SK-N-SH treated with all-trans-retinoic acid at 6 μM for 48 hours (cell line): ENCODE data around the gene SEMA3E.

Source experiments
- ATAC-seq: fragments of 200-7000 bp; cut with Tn5 transposase; 3 replicates; pipeline ENCODE4 v1.9.1; 2020; ENCODE audit warnings: mild to moderate bottlenecking, moderate library complexity
- ARNTL ChIP-seq: fragments of 450-650 bp; formaldehyde crosslinking; IDR thresholded peaks from 2 replicates; pipeline ENCODE4 v1.5.0; 2020; ENCODE audit warnings: low read depth, mild to moderate bottlenecking, moderate library complexity, borderline replicate concordance
- CSDC2 ChIP-seq: fragments of 250-450 bp; sonication (Bioruptor Pico); IDR thresholded peaks from 2 replicates; pipeline ENCODE4 v1.5.0; 2020; ENCODE audit warnings: mild to moderate bottlenecking, moderate library complexity
- OSR1 ChIP-seq: fragments of 250-450 bp; sonication (Bioruptor Pico); IDR thresholded peaks from 2 replicates; pipeline ENCODE4 v1.8.0; 2022; ENCODE audit warnings: moderate library complexity, mild to moderate bottlenecking, inconsistent platforms
- PPARA ChIP-seq: fragments of 250-450 bp; sonication (Bioruptor Pico); IDR thresholded peaks from 2 replicates; pipeline ENCODE4 v1.5.0; 2020; ENCODE audit warnings: mild to moderate bottlenecking, borderline replicate concordance
- RARB ChIP-seq: fragments of 250-450 bp; sonication (Bioruptor Pico); IDR thresholded peaks from 2 replicates; pipeline ENCODE4 v1.8.0; 2021; ENCODE audit warnings: mild to moderate bottlenecking, moderate library complexity
- SNAI2 ChIP-seq: fragments of 250-450 bp; sonication (Bioruptor Pico); IDR thresholded peaks from 2 replicates; pipeline ENCODE4 v1.5.0; 2020; ENCODE audit warnings: mild to moderate bottlenecking, moderate library complexity
- TCF4 ChIP-seq: fragments of 250-450 bp; sonication (Bioruptor Pico); IDR thresholded peaks from 2 replicates; pipeline ENCODE4 v1.8.0; 2021; ENCODE audit warnings: mild to moderate bottlenecking, moderate library complexity, borderline replicate concordance
- TOX ChIP-seq: fragments of 250-450 bp; sonication (Bioruptor Pico); IDR thresholded peaks from 2 replicates; pipeline ENCODE4 v1.8.0; 2021; ENCODE audit warnings: mild to moderate bottlenecking, moderate library complexity, borderline replicate concordance
- ZFP3 ChIP-seq: fragments of 250-450 bp; sonication (Bioruptor Pico); IDR thresholded peaks from 2 replicates; pipeline ENCODE4 v1.5.0; 2020; ENCODE audit warnings: mild to moderate bottlenecking, moderate library complexity
- ZNF565 ChIP-seq: fragments of 450-650 bp; formaldehyde crosslinking; conservative IDR thresholded peaks from 2 replicates; pipeline ENCODE4 v1.5.0; 2020; ENCODE audit warnings: low read depth, mild to moderate bottlenecking, moderate library complexity
- ZNF70 ChIP-seq: fragments of 450-650 bp; formaldehyde crosslinking; IDR thresholded peaks from 2 replicates; pipeline ENCODE4 v1.5.0; 2020; ENCODE audit warnings: mild to moderate bottlenecking, moderate library complexity
- TF ChIP-seq, protein P1 (sequence below): fragments of 250-450 bp; sonication (Bioruptor Pico); IDR thresholded peaks from 2 replicates; pipeline ENCODE4 v1.5.0; 2020; ENCODE audit warnings: mild to moderate bottlenecking, moderate library complexity
- TF ChIP-seq, protein P2 (sequence below): fragments of 250-450 bp; sonication (Bioruptor Pico); IDR thresholded peaks from 2 replicates; pipeline ENCODE4 v1.5.1; 2021; ENCODE audit warnings: mild to moderate bottlenecking, moderate library complexity
- TF ChIP-seq, protein P3 (sequence below): fragments of 250-450 bp; sonication (Bioruptor Pico); IDR thresholded peaks from 2 replicates; pipeline ENCODE4 v1.8.0; 2020; ENCODE audit warnings: mild to moderate bottlenecking, moderate library complexity, borderline replicate concordance
- TF ChIP-seq, protein P4 (sequence below): fragments of 250-450 bp; sonication (Bioruptor Pico); IDR thresholded peaks from 2 replicates; pipeline ENCODE4 v1.8.0; 2021; ENCODE audit warnings: low read depth, mild to moderate bottlenecking, moderate library complexity, borderline replicate concordance
- TF ChIP-seq, protein P5 (sequence below): fragments of 250-450 bp; sonication (Bioruptor Pico); IDR thresholded peaks from 2 replicates; pipeline ENCODE4 v1.5.1; 2020; ENCODE audit warnings: low read depth, mild to moderate bottlenecking, moderate library complexity

Gene SEMA3E

DNA sequence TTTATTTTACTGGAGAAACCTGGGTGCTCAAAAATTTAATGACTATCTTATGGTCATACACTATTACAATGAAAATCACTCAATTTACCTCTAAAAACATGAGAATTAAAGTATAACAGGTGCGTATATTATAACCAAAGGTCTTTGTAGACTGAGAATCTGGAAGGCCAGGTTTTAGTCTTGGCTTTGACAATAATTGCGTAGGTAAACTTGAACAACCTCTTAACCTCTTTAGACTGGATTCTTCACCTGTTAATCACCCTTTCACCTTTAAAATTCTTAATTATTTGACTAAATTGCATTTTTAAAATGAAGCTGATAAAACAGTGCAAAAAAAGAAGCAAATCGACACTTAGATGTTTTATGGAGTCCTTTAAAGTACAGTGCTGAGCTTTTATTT is 156.1 kb downstream of the SEMA3E start (continued):
- TF ChIP-seq, protein P1, sequence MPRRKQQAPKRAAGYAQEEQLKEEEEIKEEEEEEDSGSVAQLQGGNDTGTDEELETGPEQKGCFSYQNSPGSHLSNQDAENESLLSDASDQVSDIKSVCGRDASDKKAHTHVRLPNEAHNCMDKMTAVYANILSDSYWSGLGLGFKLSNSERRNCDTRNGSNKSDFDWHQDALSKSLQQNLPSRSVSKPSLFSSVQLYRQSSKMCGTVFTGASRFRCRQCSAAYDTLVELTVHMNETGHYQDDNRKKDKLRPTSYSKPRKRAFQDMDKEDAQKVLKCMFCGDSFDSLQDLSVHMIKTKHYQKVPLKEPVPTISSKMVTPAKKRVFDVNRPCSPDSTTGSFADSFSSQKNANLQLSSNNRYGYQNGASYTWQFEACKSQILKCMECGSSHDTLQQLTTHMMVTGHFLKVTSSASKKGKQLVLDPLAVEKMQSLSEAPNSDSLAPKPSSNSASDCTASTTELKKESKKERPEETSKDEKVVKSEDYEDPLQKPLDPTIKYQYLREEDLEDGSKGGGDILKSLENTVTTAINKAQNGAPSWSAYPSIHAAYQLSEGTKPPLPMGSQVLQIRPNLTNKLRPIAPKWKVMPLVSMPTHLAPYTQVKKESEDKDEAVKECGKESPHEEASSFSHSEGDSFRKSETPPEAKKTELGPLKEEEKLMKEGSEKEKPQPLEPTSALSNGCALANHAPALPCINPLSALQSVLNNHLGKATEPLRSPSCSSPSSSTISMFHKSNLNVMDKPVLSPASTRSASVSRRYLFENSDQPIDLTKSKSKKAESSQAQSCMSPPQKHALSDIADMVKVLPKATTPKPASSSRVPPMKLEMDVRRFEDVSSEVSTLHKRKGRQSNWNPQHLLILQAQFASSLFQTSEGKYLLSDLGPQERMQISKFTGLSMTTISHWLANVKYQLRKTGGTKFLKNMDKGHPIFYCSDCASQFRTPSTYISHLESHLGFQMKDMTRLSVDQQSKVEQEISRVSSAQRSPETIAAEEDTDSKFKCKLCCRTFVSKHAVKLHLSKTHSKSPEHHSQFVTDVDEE (CRISPR knock-in tag) = no peak
- TF ChIP-seq ZNF70 (CRISPR knock-in tag) = no peak

DNA sequence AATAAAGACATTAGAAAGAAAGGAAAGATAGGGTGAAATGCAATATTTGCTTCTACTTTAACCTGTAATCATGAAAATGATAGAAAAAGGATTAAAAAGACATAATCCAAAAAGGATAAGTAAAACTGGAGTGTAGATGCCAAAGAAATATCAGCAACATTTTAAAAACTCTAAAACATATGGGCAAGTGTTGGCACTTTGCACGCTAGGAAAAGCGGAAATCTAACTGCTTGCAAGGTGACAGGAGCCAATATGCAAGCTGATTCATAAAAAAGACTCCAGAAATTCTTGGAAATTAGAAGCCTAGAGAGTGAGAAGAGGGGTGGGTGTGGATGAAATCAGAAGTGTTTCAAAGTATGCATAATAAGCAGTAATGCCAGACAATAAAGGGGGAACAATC is 161.1 kb downstream of the SEMA3E start:
- ATAC-seq = no peak

DNA sequence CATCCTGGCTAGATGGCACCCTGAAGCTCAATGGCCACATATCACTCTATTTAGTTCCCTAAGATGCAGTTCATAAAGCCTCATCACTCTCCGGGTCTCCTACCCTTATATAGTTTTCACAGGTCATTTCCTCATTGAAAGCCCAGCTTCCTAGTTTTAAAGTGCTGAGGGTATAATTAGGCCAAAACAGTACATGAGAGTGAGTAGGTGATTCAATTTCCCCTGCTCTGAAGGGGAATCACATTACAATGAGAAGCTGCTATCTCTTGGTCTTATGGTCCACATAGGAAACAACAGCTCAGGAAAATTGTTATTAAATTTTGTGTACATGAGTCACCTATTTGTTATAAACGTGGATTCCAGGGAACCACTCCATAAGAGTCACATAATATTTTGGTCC is 162.0 kb downstream of the SEMA3E start:
- peak; percentile 78 for ATAC-seq
- TF ChIP-seq OSR1 = no peak
- TF ChIP-seq, protein P2, sequence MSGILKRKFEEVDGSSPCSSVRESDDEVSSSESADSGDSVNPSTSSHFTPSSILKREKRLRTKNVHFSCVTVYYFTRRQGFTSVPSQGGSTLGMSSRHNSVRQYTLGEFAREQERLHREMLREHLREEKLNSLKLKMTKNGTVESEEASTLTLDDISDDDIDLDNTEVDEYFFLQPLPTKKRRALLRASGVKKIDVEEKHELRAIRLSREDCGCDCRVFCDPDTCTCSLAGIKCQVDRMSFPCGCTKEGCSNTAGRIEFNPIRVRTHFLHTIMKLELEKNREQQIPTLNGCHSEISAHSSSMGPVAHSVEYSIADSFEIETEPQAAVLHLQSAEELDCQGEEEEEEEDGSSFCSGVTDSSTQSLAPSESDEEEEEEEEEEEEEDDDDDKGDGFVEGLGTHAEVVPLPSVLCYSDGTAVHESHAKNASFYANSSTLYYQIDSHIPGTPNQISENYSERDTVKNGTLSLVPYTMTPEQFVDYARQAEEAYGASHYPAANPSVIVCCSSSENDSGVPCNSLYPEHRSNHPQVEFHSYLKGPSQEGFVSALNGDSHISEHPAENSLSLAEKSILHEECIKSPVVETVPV (CRISPR knock-in tag) = no peak
- TF ChIP-seq, all 23 proteins: peak for 0

More for the DNA sequence above, 161.1 kb downstream of the SEMA3E start:
- TF ChIP-seq, protein P3, sequence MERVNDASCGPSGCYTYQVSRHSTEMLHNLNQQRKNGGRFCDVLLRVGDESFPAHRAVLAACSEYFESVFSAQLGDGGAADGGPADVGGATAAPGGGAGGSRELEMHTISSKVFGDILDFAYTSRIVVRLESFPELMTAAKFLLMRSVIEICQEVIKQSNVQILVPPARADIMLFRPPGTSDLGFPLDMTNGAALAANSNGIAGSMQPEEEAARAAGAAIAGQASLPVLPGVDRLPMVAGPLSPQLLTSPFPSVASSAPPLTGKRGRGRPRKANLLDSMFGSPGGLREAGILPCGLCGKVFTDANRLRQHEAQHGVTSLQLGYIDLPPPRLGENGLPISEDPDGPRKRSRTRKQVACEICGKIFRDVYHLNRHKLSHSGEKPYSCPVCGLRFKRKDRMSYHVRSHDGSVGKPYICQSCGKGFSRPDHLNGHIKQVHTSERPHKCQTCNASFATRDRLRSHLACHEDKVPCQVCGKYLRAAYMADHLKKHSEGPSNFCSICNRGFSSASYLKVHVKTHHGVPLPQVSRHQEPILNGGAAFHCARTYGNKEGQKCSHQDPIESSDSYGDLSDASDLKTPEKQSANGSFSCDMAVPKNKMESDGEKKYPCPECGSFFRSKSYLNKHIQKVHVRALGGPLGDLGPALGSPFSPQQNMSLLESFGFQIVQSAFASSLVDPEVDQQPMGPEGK = no peak
- TF ChIP-seq TOX = no peak
- TF ChIP-seq CSDC2 (CRISPR knock-in tag) = no peak
- TF ChIP-seq ZNF70 (CRISPR knock-in tag) = no peak
- no peak for TF ChIP-seq ARNTL (CRISPR knock-in tag)
- TF ChIP-seq ZFP3 (CRISPR knock-in tag) = no peak
- TF ChIP-seq, protein P4, sequence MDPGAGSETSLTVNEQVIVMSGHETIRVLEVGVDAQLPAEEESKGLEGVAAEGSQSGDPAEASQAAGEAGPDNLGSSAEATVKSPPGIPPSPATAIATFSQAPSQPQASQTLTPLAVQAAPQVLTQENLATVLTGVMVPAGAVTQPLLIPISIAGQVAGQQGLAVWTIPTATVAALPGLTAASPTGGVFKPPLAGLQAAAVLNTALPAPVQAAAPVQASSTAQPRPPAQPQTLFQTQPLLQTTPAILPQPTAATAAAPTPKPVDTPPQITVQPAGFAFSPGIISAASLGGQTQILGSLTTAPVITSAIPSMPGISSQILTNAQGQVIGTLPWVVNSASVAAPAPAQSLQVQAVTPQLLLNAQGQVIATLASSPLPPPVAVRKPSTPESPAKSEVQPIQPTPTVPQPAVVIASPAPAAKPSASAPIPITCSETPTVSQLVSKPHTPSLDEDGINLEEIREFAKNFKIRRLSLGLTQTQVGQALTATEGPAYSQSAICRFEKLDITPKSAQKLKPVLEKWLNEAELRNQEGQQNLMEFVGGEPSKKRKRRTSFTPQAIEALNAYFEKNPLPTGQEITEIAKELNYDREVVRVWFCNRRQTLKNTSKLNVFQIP (CRISPR knock-in tag) = no peak
- TF ChIP-seq RARB (CRISPR knock-in tag) = no peak

DNA sequence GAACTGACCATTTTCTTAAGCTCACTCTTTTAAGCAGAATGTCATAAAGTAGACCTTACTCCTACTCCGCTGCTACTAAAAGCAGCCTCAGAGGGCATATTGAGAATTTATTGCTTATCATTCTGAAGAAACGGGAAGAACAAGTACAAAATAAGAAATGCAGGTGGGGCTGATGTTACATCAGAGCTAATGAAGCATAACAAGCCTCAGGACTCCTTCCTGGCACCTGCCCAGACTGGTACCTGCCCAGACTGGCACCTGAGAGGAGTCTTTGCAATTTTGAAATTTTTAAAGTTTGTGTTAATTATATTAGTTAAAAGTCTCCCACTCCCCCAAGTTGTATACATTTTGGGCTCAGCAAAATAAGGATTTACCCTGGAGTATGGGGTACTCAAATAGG is 162.4 kb downstream of the SEMA3E start:
- TF ChIP-seq OSR1 (no peak), PPARA (no peak), ZFP3 (CRISPR knock-in tag) (no peak), RARB (CRISPR knock-in tag) (no peak), SNAI2 (no peak), TCF4 (no peak)
- TF ChIP-seq, protein P3 = no peak
- TF ChIP-seq, all 23 proteins: peak for 0
- ATAC-seq = no peak

DNA sequence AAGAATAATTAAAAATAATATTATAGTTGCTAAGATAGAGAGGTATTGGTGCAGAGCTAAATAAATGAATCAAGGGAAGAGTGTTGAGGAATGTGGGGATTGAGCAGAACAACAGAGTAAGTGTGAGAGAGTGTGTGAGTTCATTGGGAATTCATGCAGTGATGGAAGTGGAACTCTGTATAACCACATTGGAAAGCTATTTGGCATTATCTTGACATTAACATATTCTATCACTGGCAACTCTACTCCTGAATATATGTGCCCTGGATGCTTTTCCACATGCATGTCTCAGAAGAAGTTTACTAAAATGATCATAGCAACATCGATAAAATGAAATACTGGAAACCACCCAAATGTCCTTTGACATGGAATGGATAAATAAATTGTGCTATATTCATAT is 164.1 kb downstream of the SEMA3E start:
- no peak for TF ChIP-seq PPARA
- no peak for TF ChIP-seq TCF4
- no peak for TF ChIP-seq ZNF565
- TF ChIP-seq ZFP3 (CRISPR knock-in tag) = no peak
- TF ChIP-seq, protein P5, sequence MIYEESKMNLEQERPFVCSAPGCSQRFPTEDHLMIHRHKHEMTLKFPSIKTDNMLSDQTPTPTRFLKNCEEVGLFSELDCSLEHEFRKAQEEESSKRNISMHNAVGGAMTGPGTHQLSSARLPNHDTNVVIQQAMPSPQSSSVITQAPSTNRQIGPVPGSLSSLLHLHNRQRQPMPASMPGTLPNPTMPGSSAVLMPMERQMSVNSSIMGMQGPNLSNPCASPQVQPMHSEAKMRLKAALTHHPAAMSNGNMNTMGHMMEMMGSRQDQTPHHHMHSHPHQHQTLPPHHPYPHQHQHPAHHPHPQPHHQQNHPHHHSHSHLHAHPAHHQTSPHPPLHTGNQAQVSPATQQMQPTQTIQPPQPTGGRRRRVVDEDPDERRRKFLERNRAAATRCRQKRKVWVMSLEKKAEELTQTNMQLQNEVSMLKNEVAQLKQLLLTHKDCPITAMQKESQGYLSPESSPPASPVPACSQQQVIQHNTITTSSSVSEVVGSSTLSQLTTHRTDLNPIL (CRISPR knock-in tag) = no peak
- TF ChIP-seq, all 23 proteins: peak for 0
- ATAC-seq = no peak
